ENCODE data around the gene DAAM1. TPM values are rescaled to one million over a fixed set of nuclear protein-coding genes. Genes with fewer than 3 reads are reported as not detected.

DAAM1 gene
- total and polyA plus RNA-seq, 2 donors (not counting 1 experiment from before 2014, with no cell fraction given): 11.2 to 34.3 TPM

GRCh38 chr14:59161561-59162175 is 26.8 kb upstream of the DAAM1 start:
- no peak overlapping the region for H3K9ac ChIP-seq (ENCODE audit: low read length)
- no peak overlapping the region for H3K27ac ChIP-seq (ENCODE audit: low read length in 2 of 2)
- CTCF ChIA-PET: no interaction called here
- peak overlapping the region; percentile 3 for H3K4me2 ChIP-seq (replicated peaks; ENCODE audit: low read depth, low read length, poor library complexity, severe bottlenecking)
- DNase-seq: no peak
- no peak for ATAC-seq (ENCODE audit: low read depth)
- H3K9me3 Mint-ChIP-seq (ENCODE audit: insufficient read depth): no peaks in the 10 kb centered on the region
- H3K4me3 ChIP-seq (ENCODE audit: control extremely low read depth in 1 of 5, extremely low read depth in 1 of 5, insufficient read depth in 1 of 5, low read depth in 2 of 5, low read length in 4 of 5): no peak overlapping the region
- no peaks in the 10 kb centered on the region for H3K36me3 ChIP-seq (replicated peaks in 1 of 2; ENCODE audit: control extremely low read depth in 1 of 2, control insufficient read depth in 1 of 2, extremely low read depth in 1 of 2, insufficient read depth in 2 of 2, low read length in 1 of 2)
- no peaks in the 10 kb centered on the region for H4K20me1 ChIP-seq (ENCODE audit: control insufficient read depth, insufficient read depth, low read length, poor library complexity, severe bottlenecking)
- POLR2A ChIA-PET: no interaction called here
- no peaks in the 10 kb centered on the region for H3K4me1 Mint-ChIP-seq
- H3K27ac Mint-ChIP-seq: no peak overlapping the region
- peaks cover 0 to 13% (median 6%) of the 10 kb centered on the region in 4 experiments for H3K27me3 ChIP-seq (replicated peaks in 1 of 4; ENCODE audit: control extremely low read depth in 1 of 4, control insufficient read depth in 3 of 4, insufficient read depth in 4 of 4, low read length in 3 of 4)
- no peak overlapping the region for H3K4me3 Mint-ChIP-seq
- TF ChIP-seq CTCF (IDR thresholded peaks at IDR 0.05): no peak
- no peak for TF ChIP-seq EZH2 (IDR thresholded peaks at IDR 0.05; ENCODE audit: borderline replicate concordance, insufficient read depth, low read depth, low read length, poor library complexity, severe bottlenecking)
- peaks cover 12% of the 10 kb centered on the region for H3K27me3 Mint-ChIP-seq
- 80% methylated on average over 5 of the region's 7 CpGs for WGBS (ENCODE audit: insufficient coverage)
- no peaks in the 10 kb centered on the region for H3K79me2 ChIP-seq (ENCODE audit: control insufficient read depth, insufficient read depth, low read length)
- intact Hi-C loops (cut with micrococcal nuclease): no loop called here
- H3K9me3 ChIP-seq (ENCODE audit: control extremely low read depth in 1 of 3, control insufficient read depth in 2 of 3, insufficient read depth in 1 of 3, low read length in 2 of 3): peaks cover 3 to 4% (median 3%) of the 10 kb centered on the region in 3 donors
- H3K4me1 ChIP-seq (ENCODE audit: control insufficient read depth in 2 of 2, insufficient read depth in 2 of 2, low read length in 2 of 2): peaks cover 0 to 8% of the 10 kb centered on the region in 2 donors
- no peak overlapping the region for H2AFZ ChIP-seq (ENCODE audit: insufficient read depth, low read depth, low read length, poor library complexity, severe bottlenecking)

- peaks cover 1% of the 10 kb centered on the region for H3K9me3 Mint-ChIP-seq (ENCODE audit: insufficient read depth)
- TF ChIP-seq CTCF (IDR thresholded peaks at IDR 0.05): no peak
- no peak for TF ChIP-seq EZH2 (IDR thresholded peaks at IDR 0.05; ENCODE audit: borderline replicate concordance, insufficient read depth, low read depth, low read length, poor library complexity, severe bottlenecking)
- intact Hi-C loops (cut with micrococcal nuclease): no loop called here
- no peaks in the 10 kb centered on the region for H3K4me1 Mint-ChIP-seq
- no peak overlapping the region for H3K9ac ChIP-seq (ENCODE audit: low read length)
- H3K36me3 ChIP-seq (replicated peaks in 1 of 2; ENCODE audit: control extremely low read depth in 1 of 2, control insufficient read depth in 1 of 2, extremely low read depth in 1 of 2, insufficient read depth in 2 of 2, low read length in 1 of 2): no peaks in the 10 kb centered on the region
- H3K4me3 ChIP-seq (ENCODE audit: control extremely low read depth in 1 of 5, extremely low read depth in 1 of 5, insufficient read depth in 1 of 5, low read depth in 2 of 5, low read length in 4 of 5): no peak overlapping the region
- POLR2A ChIA-PET: no interaction called here
- H2AFZ ChIP-seq (ENCODE audit: insufficient read depth, low read depth, low read length, poor library complexity, severe bottlenecking): no peak overlapping the region
- no peak overlapping the region for H3K4me2 ChIP-seq (replicated peaks; ENCODE audit: low read depth, low read length, poor library complexity, severe bottlenecking)
- H3K9me3 ChIP-seq (ENCODE audit: control extremely low read depth in 1 of 3, control insufficient read depth in 2 of 3, insufficient read depth in 1 of 3, low read length in 2 of 3): peaks cover 0 to 1% (median 0%) of the 10 kb centered on the region in 3 donors
- H3K27me3 Mint-ChIP-seq: peaks cover 9% of the 10 kb centered on the region
- ATAC-seq (ENCODE audit: low read depth): no peak
- H3K4me1 ChIP-seq (ENCODE audit: control insufficient read depth in 2 of 2, insufficient read depth in 2 of 2, low read length in 2 of 2): peaks cover 0 to 8% of the 10 kb centered on the region in 2 donors
- WGBS (ENCODE audit: insufficient coverage): 89% methylated on average over 3 of the region's 3 CpGs
- H3K27me3 ChIP-seq (replicated peaks in 1 of 4; ENCODE audit: control extremely low read depth in 1 of 4, control insufficient read depth in 3 of 4, insufficient read depth in 4 of 4, low read length in 3 of 4): peaks cover 0 to 9% (median 3%) of the 10 kb centered on the region in 4 experiments
- no peaks in the 10 kb centered on the region for H3K79me2 ChIP-seq (ENCODE audit: control insufficient read depth, insufficient read depth, low read length)
- H3K27ac ChIP-seq (ENCODE audit: low read length in 2 of 2): no peak overlapping the region
- DNase-seq: no peak
- CTCF ChIA-PET: no interaction called here
- H4K20me1 ChIP-seq (ENCODE audit: control insufficient read depth, insufficient read depth, low read length, poor library complexity, severe bottlenecking): no peaks in the 10 kb centered on the region
- no peak overlapping the region for H3K27ac Mint-ChIP-seq
- no peak overlapping the region for H3K4me3 Mint-ChIP-seq
Observed at GRCh38 chr14:59166258-59166657, 22.2 kb upstream of the DAAM1 start.
